ENCODE measurements around the gene RNF38.
"Not testable (repeated sequence)": the region's sequence is repeated elsewhere in the genome, so short reads cannot be mapped to it uniquely, and the experiment has no call there.

The RNF38 gene

GRCh38 chr9:36402536-36402935 lies 2.5 kb upstream of the RNF38 start:
- DNase-seq: no peak

- DNase-seq: no peak
Measured at GRCh38 chr9:36401897-36402480, 1.9 kb upstream of the RNF38 start.

GRCh38 chr9:36401164-36401740 lies 1.2 kb upstream of the RNF38 start:
- DNase-seq: no peak

GRCh38 chr9:36400332-36401163 lies 479 bp upstream of the RNF38 start:
- peak; percentile 95 for DNase-seq

- DNase-seq: peak; percentile 12
Measured at GRCh38 chr9:36398745-36399144, 1.3 kb downstream of the RNF38 start.

- no peak for DNase-seq
Measured at GRCh38 chr9:36396985-36397384, 3.1 kb downstream of the RNF38 start.

- no peak for DNase-seq
Measured at GRCh38 chr9:36392489-36392888, 7.6 kb downstream of the RNF38 start.

- no peak for DNase-seq
Measured at GRCh38 chr9:36389590-36389989, 10.5 kb downstream of the RNF38 start.

GRCh38 chr9:36386396-36386965 lies 13.6 kb downstream of the RNF38 start:
- DNase-seq: not testable (repeated sequence)

- DNase-seq: no peak
Measured at GRCh38 chr9:36382484-36382883, 17.6 kb downstream of the RNF38 start.

GRCh38 chr9:36364577-36364976 lies 35.5 kb downstream of the RNF38 start:
- DNase-seq: no peak

GRCh38 chr9:36363448-36363847 lies 36.6 kb downstream of the RNF38 start:
- DNase-seq: no peak

GRCh38 chr9:36358486-36358885 lies 41.6 kb downstream of the RNF38 start:
- DNase-seq: no peak

- DNase-seq: no peak
Measured at GRCh38 chr9:36357639-36358038, 42.4 kb downstream of the RNF38 start.

- DNase-seq: peak; percentile 92
Measured at GRCh38 chr9:36346569-36346968, 53.5 kb downstream of the RNF38 start.

- no peak for DNase-seq
Measured at GRCh38 chr9:36345103-36345846, 54.8 kb downstream of the RNF38 start.

GRCh38 chr9:36341936-36342577 lies 58.0 kb downstream of the RNF38 start:
- DNase-seq: no peak

GRCh38 chr9:36337865-36338264 lies 62.2 kb downstream of the RNF38 start:
- DNase-seq: no peak

- DNase-seq: no peak
Measured at GRCh38 chr9:36337002-36337401, 63.1 kb downstream of the RNF38 start.

GRCh38 chr9:36336131-36336907 lies 63.8 kb downstream of the RNF38 start:
- no peak for DNase-seq

GRCh38 chr9:36332006-36332405 lies 68.1 kb downstream of the RNF38 start:
- no peak for DNase-seq

All from NCI-H146 (cell line).